Epidermal melanocyte (primary cell): ENCODE results near the gene ZNF839.
"Not testable (repeated sequence)": the region's sequence is repeated elsewhere in the genome, so short reads cannot be mapped to it uniquely, and the experiment has no call there.

Source experiments
- DNase-seq: peaks from one replicate; pipeline ENCODE4 v3.0.0; 2011; ENCODE audit warnings: low spot score; ENCODE audit not compliant: insufficient read length

Gene ZNF839

GRCh38 chr14:102319351-102320032 lies at the start of gene ZNF839:
Gene ZNF839, plus strand, starts transcription at chr14:102319746. Its CDS starts 20 bp downstream, at chr14:102319766.
- peak; percentile 83 for DNase-seq

- no peak for DNase-seq
These were observed 47.2 kb upstream of the ZNF839 start for GRCh38 chr14:102272392-102272791.

GRCh38 chr14:102275866-102276265 lies 43.7 kb upstream of the ZNF839 start:
- no peak for DNase-seq

- no peak for DNase-seq
These were observed 41.5 kb upstream of the ZNF839 start for GRCh38 chr14:102277874-102278630.

- no peak for DNase-seq
These were observed 41.0 kb upstream of the ZNF839 start for GRCh38 chr14:102278631-102278935.

GRCh38 chr14:102279282-102279681 lies 40.3 kb upstream of the ZNF839 start:
- DNase-seq, result no peak

GRCh38 chr14:102279688-102280348 lies 39.7 kb upstream of the ZNF839 start:
- peak; percentile 41 for DNase-seq

GRCh38 chr14:102280376-102280962 lies 39.1 kb upstream of the ZNF839 start:
- no peak for DNase-seq

GRCh38 chr14:102282751-102283465 lies 36.6 kb upstream of the ZNF839 start:
- DNase-seq, result no peak

GRCh38 chr14:102283631-102284129 lies 35.9 kb upstream of the ZNF839 start:
- no peak for DNase-seq

GRCh38 chr14:102285106-102285505 lies 34.4 kb upstream of the ZNF839 start:
- DNase-seq, result no peak

- no peak for DNase-seq
These were observed 31.4 kb upstream of the ZNF839 start for GRCh38 chr14:102288139-102288538.

GRCh38 chr14:102292441-102292840 lies 27.1 kb upstream of the ZNF839 start:
- no peak for DNase-seq

- DNase-seq, result no peak
These were observed 25.8 kb upstream of the ZNF839 start for GRCh38 chr14:102293781-102294180.

GRCh38 chr14:102295270-102295669 lies 24.3 kb upstream of the ZNF839 start:
- DNase-seq, result no peak

GRCh38 chr14:102297436-102298170 lies 21.9 kb upstream of the ZNF839 start:
- no peak for DNase-seq

- DNase-seq, result not testable (repeated sequence)
These were observed 21.1 kb upstream of the ZNF839 start for GRCh38 chr14:102298303-102299070.

GRCh38 chr14:102303664-102304063 lies 15.9 kb upstream of the ZNF839 start:
- no peak for DNase-seq

GRCh38 chr14:102304611-102305506 lies 14.7 kb upstream of the ZNF839 start, which contains the start of gene MOK:
Gene MOK, minus strand, starts transcription at chr14:102305164. Its CDS starts 196 bp downstream, at chr14:102304968.
- peak; percentile 98 for DNase-seq
